ENCODE measurements around the gene CRADD.
"Not testable (repeated sequence)": the region's sequence is repeated elsewhere in the genome, so short reads cannot be mapped to it uniquely, and the experiment has no call there.

The CRADD gene

GRCh38 chr12:93850481-93851256 lies 173.5 kb downstream of the CRADD start:
- no peak for DNase-seq

GRCh38 chr12:93851257-93851671 lies 174.1 kb downstream of the CRADD start:
- no peak for DNase-seq

- DNase-seq: no peak
Observed at GRCh38 chr12:93852173-93852591, 175.0 kb downstream of the CRADD start.

- DNase-seq: no peak
Observed at GRCh38 chr12:93853698-93854478, 176.7 kb downstream of the CRADD start.

GRCh38 chr12:93855261-93855660 lies 178.1 kb downstream of the CRADD start:
- DNase-seq: no peak

GRCh38 chr12:93856611-93857010 lies 179.4 kb downstream of the CRADD start:
- no peak for DNase-seq

- DNase-seq: no peak
Observed at GRCh38 chr12:93857279-93857938, 180.2 kb downstream of the CRADD start.

- DNase-seq: no peak
Observed at GRCh38 chr12:93857991-93858447, 180.8 kb downstream of the CRADD start.

- DNase-seq: peak in 1 of 2 experiments; percentile 5
Observed at GRCh38 chr12:93860668-93861373, 183.6 kb downstream of the CRADD start.

GRCh38 chr12:93862424-93862823 lies 185.2 kb downstream of the CRADD start:
- DNase-seq: no peak

- DNase-seq: no peak
Observed at GRCh38 chr12:93865751-93866150, 188.6 kb downstream of the CRADD start.

- no peak for DNase-seq
Observed at GRCh38 chr12:93868771-93869170, 191.6 kb downstream of the CRADD start.

- DNase-seq: no peak
Observed at GRCh38 chr12:93870020-93870795, 193.0 kb downstream of the CRADD start.

- DNase-seq: not testable (repeated sequence)
Observed at GRCh38 chr12:93871566-93871965, 194.4 kb downstream of the CRADD start.

- no peak for DNase-seq
Observed at GRCh38 chr12:93873561-93873960, 196.4 kb downstream of the CRADD start.

GRCh38 chr12:93875157-93875556 lies 198.0 kb downstream of the CRADD start:
- DNase-seq: no peak

- DNase-seq: no peak
Observed at GRCh38 chr12:93876360-93876759, 199.2 kb downstream of the CRADD start.

- peak in 1 of 2 experiments; percentile 57 for DNase-seq
Observed at GRCh38 chr12:93877446-93877845, 200.3 kb downstream of the CRADD start.

GRCh38 chr12:93879476-93880421 lies 202.6 kb downstream of the CRADD start:
- DNase-seq: peak in 1 of 2 experiments; percentile 44

- no peak for DNase-seq
Observed at GRCh38 chr12:93880853-93881522, 203.8 kb downstream of the CRADD start.

Data from NCI-H524 (cell line).